Chondrocyte (in vitro differentiated cells): ENCODE data around the gene EDNRB. TPM values are rescaled to one million over a fixed set of nuclear protein-coding genes. Genes with fewer than 3 reads are reported as not detected.

Source experiments
- DNase-seq: peaks from one replicate; pipeline ENCODE4 v3.0.0; 2021; ENCODE audit warnings: mixed read lengths, low spot score
- H3K27ac Mint-ChIP-seq: one replicate; pipeline ENCODE4 v1.8.0; 2021; ENCODE audit warnings: mild to moderate bottlenecking, moderate library complexity, mixed read lengths; ENCODE audit not compliant: unreplicated experiment
- H3K27me3 Mint-ChIP-seq: 2 replicates; pipeline ENCODE4 v1.8.0; 2021; ENCODE audit warnings: low read depth, mixed read lengths
- H3K36me3 Mint-ChIP-seq: 2 replicates; pipeline ENCODE4 v1.8.0; 2021; ENCODE audit warnings: low read depth, mixed read lengths
- H3K4me1 Mint-ChIP-seq: 2 replicates; pipeline ENCODE4 v1.8.0; 2021; ENCODE audit warnings: low read depth, mild to moderate bottlenecking, mixed read lengths
- H3K4me3 Mint-ChIP-seq: one replicate; pipeline ENCODE4 v1.8.0; 2021; ENCODE audit warnings: mild to moderate bottlenecking, moderate library complexity, mixed read lengths; ENCODE audit not compliant: unreplicated experiment
- H3K9me3 Mint-ChIP-seq: 2 replicates; pipeline ENCODE4 v1.8.0; 2021; ENCODE audit warnings: low read depth, mixed read lengths
- CTCF ChIP-seq: fragments of 200-600 bp; sonication (generic); IDR thresholded peaks from 2 replicates; pipeline ENCODE4 v1.5.0; 2021; ENCODE audit warnings: antibody characterized with exemption, mild to moderate bottlenecking, moderate library complexity
- total RNA-seq: library from RNA; stranded (reverse); gene quantifications from 3 replicates; pipeline ENCODE4 v1.2.1, GENCODE V29; 2021

Gene EDNRB
- total RNA-seq, 1 donor from 2014 or later: not detected

- Mint-ChIP-seq H3K27me3 (no peaks in the 10 kb centered on the region), H3K9me3 (peaks cover 16% of the 10 kb centered on the region), H3K4me3 (no peak overlapping the region), H3K4me1 (no peaks in the 10 kb centered on the region), H3K36me3 (peaks cover 2% of the 10 kb centered on the region), H3K27ac (no peak overlapping the region)
- DNase-seq: no peak
- TF ChIP-seq CTCF: no peak
Measured at GRCh38 chr13:77866971-77867370, 51.7 kb downstream of the EDNRB start.

GRCh38 chr13:77865622-77866021 is 53.0 kb downstream of the EDNRB start:
- H3K9me3 Mint-ChIP-seq: peaks cover 16% of the 10 kb centered on the region
- H3K4me1 Mint-ChIP-seq: no peaks in the 10 kb centered on the region
- DNase-seq: no peak

GRCh38 chr13:77863144-77863543 is 55.5 kb downstream of the EDNRB start:
- TF ChIP-seq CTCF: no peak
- Mint-ChIP-seq H3K36me3 (no peaks in the 10 kb centered on the region), H3K4me1 (no peaks in the 10 kb centered on the region), H3K4me3 (no peak overlapping the region), H3K27me3 (no peaks in the 10 kb centered on the region), H3K27ac (no peak overlapping the region), H3K9me3 (peaks cover 11% of the 10 kb centered on the region)
- DNase-seq: no peak

More at GRCh38 chr13:77865622-77866021, 53.0 kb downstream of the EDNRB start:
- Mint-ChIP-seq H3K36me3 (peaks cover 2% of the 10 kb centered on the region), H3K27ac (no peak overlapping the region), H3K4me3 (no peak overlapping the region), H3K27me3 (no peaks in the 10 kb centered on the region)
- TF ChIP-seq CTCF: no peak

GRCh38 chr13:77861741-77862140 is 56.9 kb downstream of the EDNRB start:
- no peak overlapping the region for H3K4me3 Mint-ChIP-seq
- H3K36me3 Mint-ChIP-seq: no peaks in the 10 kb centered on the region
- no peaks in the 10 kb centered on the region for H3K27me3 Mint-ChIP-seq
- DNase-seq: no peak
- no peaks in the 10 kb centered on the region for H3K9me3 Mint-ChIP-seq
- TF ChIP-seq CTCF: no peak
- no peaks in the 10 kb centered on the region for H3K4me1 Mint-ChIP-seq
- H3K27ac Mint-ChIP-seq: no peak overlapping the region

GRCh38 chr13:77860507-77860981 is 58.1 kb downstream of the EDNRB start:
- DNase-seq: no peak
- H3K27me3 Mint-ChIP-seq: no peaks in the 10 kb centered on the region
- no peak overlapping the region for H3K27ac Mint-ChIP-seq
- H3K36me3 Mint-ChIP-seq: no peaks in the 10 kb centered on the region
- no peak overlapping the region for H3K4me3 Mint-ChIP-seq
- no peaks in the 10 kb centered on the region for H3K4me1 Mint-ChIP-seq
- no peak for TF ChIP-seq CTCF
- no peaks in the 10 kb centered on the region for H3K9me3 Mint-ChIP-seq
